Fibroblast of lung (primary cell): ENCODE results near the gene DUT. TPM values are rescaled to one million over a fixed set of nuclear protein-coding genes. Genes with fewer than 3 reads are reported as not detected.

Experiments
- DNase-seq, 2 donors: peaks; one replicate each; pipeline versions ENCODE4 v3.0.0 to v3.0.0-alpha.2; 2010; ENCODE audit warnings: low read depth in 2 of 2
- H2AFZ ChIP-seq: 2 replicates; pipeline ENCODE4 v1.5.1; 2012; ENCODE audit warnings: low read length, control low read depth, inconsistent platforms
- H3K27ac ChIP-seq: 2 replicates; pipeline ENCODE4 v1.5.1; 2011; ENCODE audit warnings: low read length, control low read depth; ENCODE audit not compliant: insufficient read depth
- H3K27me3 ChIP-seq: 2 replicates; pipeline ENCODE4 v1.5.1; 2011; ENCODE audit warnings: mild to moderate bottlenecking, low read length; ENCODE audit not compliant: control insufficient read depth, insufficient read depth
- H3K36me3 ChIP-seq: 2 replicates; pipeline ENCODE4 v1.5.1; 2011; ENCODE audit warnings: low read length; ENCODE audit not compliant: control insufficient read depth, insufficient read depth
- H3K4me1 ChIP-seq: 2 replicates; pipeline ENCODE4 v1.5.1; 2011; ENCODE audit warnings: low read length; ENCODE audit not compliant: control insufficient read depth, insufficient read depth; ENCODE audit errors: extremely low read depth
- H3K4me2 ChIP-seq: 2 replicates; pipeline ENCODE4 v1.5.1; 2011; ENCODE audit warnings: low read length, control low read depth; ENCODE audit not compliant: insufficient read depth; ENCODE audit errors: extremely low read depth
- H3K4me3 ChIP-seq, 4 experiments: fragments of 200-600 bp in 1 of 4; sonication (generic) in 1 of 4; replicated peaks in 1 of 4; 2 replicates each; pipeline ENCODE4 v1.5.1; 2011 to 2016; ENCODE audit warnings: low read length in 4 of 4, low read depth in 3 of 4, mild to moderate bottlenecking in 3 of 4, control low read depth in 2 of 4, inconsistent platforms in 1 of 4, mixed read lengths in 1 of 4; ENCODE audit not compliant: insufficient read depth in 1 of 4; ENCODE audit errors: control extremely low read depth in 1 of 4
- H3K79me2 ChIP-seq: 2 replicates; pipeline ENCODE4 v1.5.1; 2012; ENCODE audit warnings: mild to moderate bottlenecking, low read length, inconsistent platforms; ENCODE audit not compliant: control insufficient read depth, insufficient read depth
- H3K9ac ChIP-seq: 2 replicates; pipeline ENCODE4 v1.5.1; 2011; ENCODE audit warnings: mild to moderate bottlenecking, low read length, control low read depth; ENCODE audit not compliant: insufficient read depth
- H3K9me3 ChIP-seq: 2 replicates; pipeline ENCODE4 v1.5.1; 2012; ENCODE audit warnings: low read depth, low read length; ENCODE audit not compliant: control insufficient read depth, insufficient read depth
- H4K20me1 ChIP-seq: 2 replicates; pipeline ENCODE4 v1.5.1; 2011; ENCODE audit warnings: low read length; ENCODE audit not compliant: control insufficient read depth, insufficient read depth; ENCODE audit errors: extremely low read depth
- EZH2 ChIP-seq: IDR thresholded peaks from 2 replicates; pipeline ENCODE4 v1.5.1; 2012; ENCODE audit warnings: low read length, control low read depth, mild to moderate bottlenecking; ENCODE audit errors: missing control alignments
- polyA plus RNA-seq, 2 donors: library from polyadenylated mRNA; depleted of rRNA in 1 of 2; stranded (reverse) in 1 of 2; unstranded in 1 of 2; fragments of >200 nt; gene quantifications; 2 replicates each; pipeline ENCODE4 v1.2.1, GENCODE V29; 2011 to 2012; ENCODE audit warnings: missing spikeins in 1 of 2
- total RNA-seq: library from RNA; depleted of rRNA; stranded (reverse); fragments of >200 nt; gene quantifications from 2 replicates; pipeline ENCODE4 v1.2.1, GENCODE V29; 2014
- TF ChIP-seq, protein P1 (sequence below), 2 donors: IDR thresholded peaks in 1 of 2; conservative IDR thresholded peaks in 1 of 2; 1 replicate in 1 of 2; 2 replicates in 1 of 2; pipeline ENCODE4 v1.5.1; 2011 to 2012; ENCODE audit warnings: low read length in 2 of 2, control low read depth in 1 of 2, inconsistent platforms in 1 of 2, low read depth in 1 of 2, mild to moderate bottlenecking in 1 of 2

DUT gene
- total and polyA plus RNA-seq, 2 donors (not counting 1 experiment from before 2014, with no cell fraction given): 47.6 to 52.9 TPM

DNA sequence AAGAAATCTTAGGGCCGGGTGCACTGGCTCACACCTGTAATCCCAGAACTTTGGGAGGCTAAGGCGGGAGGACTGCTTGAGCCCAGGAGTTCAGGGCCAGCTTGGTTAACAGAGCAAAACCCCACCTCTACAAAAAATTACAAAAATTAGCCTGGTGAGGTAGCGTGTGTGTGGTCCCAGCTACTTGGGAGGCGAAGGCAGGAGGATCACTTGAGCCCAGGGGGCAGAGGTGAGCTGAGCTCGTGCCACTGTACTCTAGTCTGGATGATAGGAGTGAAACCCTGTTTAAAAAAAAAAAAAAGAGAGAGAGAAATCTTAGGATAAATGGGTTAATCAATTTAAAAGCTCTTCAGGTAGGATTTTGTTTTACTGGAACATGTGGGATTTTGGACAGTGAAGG is 31.2 kb upstream of the DUT start:
- DNase-seq: no peak
- Histone ChIP-seq H3K9me3 (no peaks in the 10 kb centered on the region), H3K27ac (no peak overlapping the region), H4K20me1 (no peaks in the 10 kb centered on the region), H3K4me2 (no peak overlapping the region), H3K36me3 (no peaks in the 10 kb centered on the region), H3K4me3 (no peak overlapping the region), H3K9ac (no peak overlapping the region), H3K79me2 (no peaks in the 10 kb centered on the region), H3K4me1 (no peaks in the 10 kb centered on the region), H3K27me3 (peaks cover 1% of the 10 kb centered on the region), H2AFZ (no peak overlapping the region)
- TF ChIP-seq EZH2: no peak
- TF ChIP-seq, protein P1, sequence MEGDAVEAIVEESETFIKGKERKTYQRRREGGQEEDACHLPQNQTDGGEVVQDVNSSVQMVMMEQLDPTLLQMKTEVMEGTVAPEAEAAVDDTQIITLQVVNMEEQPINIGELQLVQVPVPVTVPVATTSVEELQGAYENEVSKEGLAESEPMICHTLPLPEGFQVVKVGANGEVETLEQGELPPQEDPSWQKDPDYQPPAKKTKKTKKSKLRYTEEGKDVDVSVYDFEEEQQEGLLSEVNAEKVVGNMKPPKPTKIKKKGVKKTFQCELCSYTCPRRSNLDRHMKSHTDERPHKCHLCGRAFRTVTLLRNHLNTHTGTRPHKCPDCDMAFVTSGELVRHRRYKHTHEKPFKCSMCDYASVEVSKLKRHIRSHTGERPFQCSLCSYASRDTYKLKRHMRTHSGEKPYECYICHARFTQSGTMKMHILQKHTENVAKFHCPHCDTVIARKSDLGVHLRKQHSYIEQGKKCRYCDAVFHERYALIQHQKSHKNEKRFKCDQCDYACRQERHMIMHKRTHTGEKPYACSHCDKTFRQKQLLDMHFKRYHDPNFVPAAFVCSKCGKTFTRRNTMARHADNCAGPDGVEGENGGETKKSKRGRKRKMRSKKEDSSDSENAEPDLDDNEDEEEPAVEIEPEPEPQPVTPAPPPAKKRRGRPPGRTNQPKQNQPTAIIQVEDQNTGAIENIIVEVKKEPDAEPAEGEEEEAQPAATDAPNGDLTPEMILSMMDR (conservative IDR thresholded peaks at IDR 0.05 in 1 of 2, IDR thresholded peaks at IDR 0.05 in 1 of 2; ENCODE audit: low read depth in 1 of 2, low read length in 2 of 2): no peak

DNA sequence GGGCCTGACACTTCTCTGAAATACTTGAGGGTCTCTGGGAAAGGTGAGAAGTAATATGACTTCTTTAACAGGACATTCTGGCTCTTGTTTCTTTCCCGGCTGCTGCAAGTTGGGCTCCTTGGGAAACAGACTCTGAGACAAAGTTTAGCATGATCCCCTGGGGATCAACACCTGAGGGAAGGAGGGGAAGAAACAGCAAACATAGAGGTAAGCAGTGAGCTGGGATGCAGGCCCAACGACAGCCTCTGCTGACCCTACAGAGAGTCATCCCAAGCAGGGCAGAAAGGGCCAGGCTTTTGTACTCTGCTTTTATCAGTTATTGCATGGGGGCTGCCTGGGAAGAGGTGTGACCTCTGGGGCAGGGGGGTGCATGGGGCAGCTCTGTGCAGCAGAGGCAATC is 26.8 kb upstream of the DUT start:
- no peak overlapping the region for H2AFZ ChIP-seq
- no peak overlapping the region for H3K9ac ChIP-seq
- no peaks in the 10 kb centered on the region for H3K4me1 ChIP-seq
- no peaks in the 10 kb centered on the region for H3K27me3 ChIP-seq
- H4K20me1 ChIP-seq: no peaks in the 10 kb centered on the region
- no peak overlapping the region for H3K27ac ChIP-seq
- DNase-seq: no peak
- no peaks in the 10 kb centered on the region for H3K9me3 ChIP-seq
- TF ChIP-seq, protein P1 (conservative IDR thresholded peaks at IDR 0.05 in 1 of 2, IDR thresholded peaks at IDR 0.05 in 1 of 2; ENCODE audit: low read depth in 1 of 2, low read length in 2 of 2): no peak
- TF ChIP-seq EZH2: no peak
- no peaks in the 10 kb centered on the region for H3K79me2 ChIP-seq
- no peak overlapping the region for H3K4me3 ChIP-seq
- no peak overlapping the region for H3K4me2 ChIP-seq
- no peaks in the 10 kb centered on the region for H3K36me3 ChIP-seq

DNA sequence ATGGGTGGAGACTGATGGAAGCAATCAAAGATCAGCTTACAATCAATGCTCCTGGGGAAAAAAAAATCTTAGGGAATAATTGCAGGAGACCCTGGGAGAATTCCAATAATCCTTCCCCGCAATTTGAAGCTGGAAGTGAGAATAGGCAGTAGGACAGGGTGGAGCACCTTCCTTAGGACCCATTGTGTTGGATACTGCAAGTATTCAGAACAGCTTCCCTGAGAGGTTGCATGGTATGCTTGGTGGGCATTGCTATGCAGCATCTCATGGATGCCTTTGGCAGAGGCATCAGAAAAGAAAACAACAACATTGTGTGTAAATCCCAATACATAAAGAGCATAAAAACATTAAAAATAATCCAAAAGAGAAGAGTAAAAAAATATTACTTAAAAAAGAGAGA is 24.6 kb upstream of the DUT start:
- Histone ChIP-seq H3K36me3 (no peaks in the 10 kb centered on the region), H3K79me2 (no peaks in the 10 kb centered on the region), H3K4me3 (no peak overlapping the region), H2AFZ (no peak overlapping the region), H3K9ac (no peak overlapping the region), H3K4me1 (no peaks in the 10 kb centered on the region), H3K27me3 (no peaks in the 10 kb centered on the region), H3K27ac (no peak overlapping the region), H3K9me3 (no peaks in the 10 kb centered on the region), H3K4me2 (no peak overlapping the region), H4K20me1 (no peaks in the 10 kb centered on the region)
- no peak for TF ChIP-seq EZH2
- TF ChIP-seq, protein P1 (conservative IDR thresholded peaks at IDR 0.05 in 1 of 2, IDR thresholded peaks at IDR 0.05 in 1 of 2; ENCODE audit: low read depth in 1 of 2, low read length in 2 of 2): no peak
- DNase-seq: no peak
